GM18526 (cell line): ENCODE measurements around the gene PHRF1.

Experiments used
- POLR2A ChIP-seq: IDR thresholded peaks from 3 replicates; pipeline ENCODE4 v1.6.1; 2011; ENCODE audit not compliant: insufficient read length; ENCODE audit errors: extremely low read depth

Gene PHRF1

GRCh38 chr11:575996-576768 is at the start of gene PHRF1:
Gene PHRF1 (plus strand): TSS chr11:576470. CDS start chr11:581513, 5,043 bp downstream.
- peak; percentile 79 for TF ChIP-seq POLR2A

GRCh38 chr11:528166-528814 is 48.0 kb upstream of the PHRF1 start:
- no peak for TF ChIP-seq POLR2A

GRCh38 chr11:528815-529727 is 47.2 kb upstream of the PHRF1 start:
- no peak for TF ChIP-seq POLR2A

GRCh38 chr11:529728-530411 is 46.4 kb upstream of the PHRF1 start:
- TF ChIP-seq POLR2A = no peak

- TF ChIP-seq POLR2A = no peak
These were observed 45.1 kb upstream of the PHRF1 start for GRCh38 chr11:530960-531831.

- no peak for TF ChIP-seq POLR2A
These were observed 44.2 kb upstream of the PHRF1 start for GRCh38 chr11:531919-532526.

GRCh38 chr11:532527-532985 is 43.7 kb upstream of the PHRF1 start:
- no peak for TF ChIP-seq POLR2A

- TF ChIP-seq POLR2A = no peak
These were observed 43.2 kb upstream of the PHRF1 start for GRCh38 chr11:532986-533585.

- TF ChIP-seq POLR2A = no peak
These were observed 42.5 kb upstream of the PHRF1 start for GRCh38 chr11:533586-534395.

- TF ChIP-seq POLR2A = no peak
These were observed 41.7 kb upstream of the PHRF1 start for GRCh38 chr11:534396-535209.

- no peak for TF ChIP-seq POLR2A
These were observed 41.1 kb upstream of the PHRF1 start for GRCh38 chr11:535210-535518.
